Measurements from ENCODE around the gene ARHGEF28.

The ARHGEF28 gene

GRCh38 chr5:73962801-73963425, 336.9 kb downstream of the ARHGEF28 start:
- no peak for DNase-seq (ENCODE audit: extremely low spot score)
- ChIA-PET POLR2A (no interaction called here), CTCF (no interaction called here)
- TF ChIP-seq CTCF (IDR thresholded peaks at IDR 0.05; ENCODE audit: control extremely low read depth, extremely low read depth, low read depth, missing control alignments): no peak

GRCh38 chr5:73964352-73964865, 338.4 kb downstream of the ARHGEF28 start:
- CTCF ChIA-PET: no interaction called here
- TF ChIP-seq CTCF (IDR thresholded peaks at IDR 0.05; ENCODE audit: control extremely low read depth, extremely low read depth, low read depth, missing control alignments): no peak
- no peak for DNase-seq (ENCODE audit: extremely low spot score)
- POLR2A ChIA-PET: no interaction called here

GRCh38 chr5:73966451-73966850, 340.5 kb downstream of the ARHGEF28 start:
- no peak for DNase-seq (ENCODE audit: extremely low spot score)
- CTCF ChIA-PET: no interaction called here
- POLR2A ChIA-PET: no interaction called here
- TF ChIP-seq CTCF (IDR thresholded peaks at IDR 0.05; ENCODE audit: control extremely low read depth, extremely low read depth, low read depth, missing control alignments): no peak

GRCh38 chr5:73967347-73967746, 341.4 kb downstream of the ARHGEF28 start:
- TF ChIP-seq CTCF (IDR thresholded peaks at IDR 0.05; ENCODE audit: control extremely low read depth, extremely low read depth, low read depth, missing control alignments): no peak
- CTCF ChIA-PET: no interaction called here
- POLR2A ChIA-PET: no interaction called here
- DNase-seq (ENCODE audit: extremely low spot score): no peak

- ChIA-PET POLR2A (no interaction called here), CTCF (no interaction called here)
- no peak for TF ChIP-seq CTCF (IDR thresholded peaks at IDR 0.05; ENCODE audit: control extremely low read depth, extremely low read depth, low read depth, missing control alignments)
- DNase-seq (ENCODE audit: extremely low spot score): no peak
Measured at GRCh38 chr5:73968246-73968645, 342.2 kb downstream of the ARHGEF28 start.

GRCh38 chr5:73968729-73969128, 342.7 kb downstream of the ARHGEF28 start:
- no peak for DNase-seq (ENCODE audit: extremely low spot score)
- CTCF ChIA-PET: no interaction called here
- no peak for TF ChIP-seq CTCF (IDR thresholded peaks at IDR 0.05; ENCODE audit: control extremely low read depth, extremely low read depth, low read depth, missing control alignments)
- POLR2A ChIA-PET: no interaction called here
